Right lobe of liver (tissue), 4 donors: ENCODE results near the gene SMG7.

Source experiments
- CTCF ChIP-seq, 4 donors: fragments of 200-600 bp in 3 of 4; fragments of 450-650 bp in 1 of 4; IDR thresholded peaks; one replicate each; pipeline versions ENCODE4 v1.5.1 to v1.8.0; 2016 to 2022; ENCODE audit warnings: antibody characterized with exemption in 4 of 4, mild to moderate bottlenecking in 2 of 4
- POLR2A ChIP-seq: fragments of 450-650 bp; IDR thresholded peaks from one replicate; pipeline ENCODE4 v1.6.1; 2017; ENCODE audit warnings: antibody characterized with exemption, mild to moderate bottlenecking
- donor health status: DM: no; HTN: no; CAD: no.
- donor health status: DM: no; HTN: no; CAD: no.
- donor health status: DM: no; HTN: yes; CAD: no.

DNA sequence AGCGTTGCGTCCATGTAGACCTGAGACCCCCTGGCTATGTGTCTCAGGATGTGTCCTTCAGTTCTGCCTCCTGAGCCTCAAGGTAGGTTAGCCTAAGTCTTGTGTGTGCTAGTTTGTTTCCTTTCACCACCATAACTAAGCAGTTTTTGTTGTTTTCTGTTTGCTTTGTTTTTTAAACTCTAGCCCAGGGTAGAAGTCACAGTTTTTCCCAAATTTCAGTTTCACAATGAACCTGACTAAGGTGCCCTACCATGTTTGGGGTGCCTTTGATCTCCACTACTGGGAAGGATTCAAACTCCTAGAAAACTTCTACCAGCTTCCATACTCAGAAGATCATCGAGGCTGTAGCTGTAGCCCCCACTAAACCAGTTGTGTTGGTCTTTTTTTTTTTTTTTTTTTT is 14.8 kb upstream of the SMG7 start:
- no peak for TF ChIP-seq POLR2A
- TF ChIP-seq CTCF (IDR thresholded peaks at IDR 0.05), result no peak
